Activated CD8-positive, alpha-beta T cell treated with anti-CD3 and anti-CD28 coated beads for 36 hours (primary cell): ENCODE results near the gene PRR9. TPM values are rescaled to one million over a fixed set of nuclear protein-coding genes. Genes with fewer than 3 reads are reported as not detected.

ENCODE experiments used
- ATAC-seq: fragments of 200-7000 bp; cut with Tn5 transposase; one replicate; pipeline ENCODE4 v1.10.0; 2021; ENCODE audit warnings: mild to moderate bottlenecking, moderate library complexity
- CTCF ChIA-PET: fragments of 350-600 bp; sonication (Branson Sonifier 250); formaldehyde crosslinking; loops from one replicate; lab custom pipeline; 2021; ENCODE audit warnings: antibody characterized with exemption; lab: Charles Lee
- POLR2A ChIA-PET: fragments of 350-600 bp; sonication (Branson Sonifier 250); formaldehyde crosslinking; loops from one replicate; lab custom pipeline; 2021; ENCODE audit warnings: antibody characterized with exemption; lab: Charles Lee
- DNase-seq: peaks from one replicate; pipeline ENCODE4 v3.0.0-alpha.2; 2020
- H3K27ac Mint-ChIP-seq: one replicate; pipeline ENCODE4 v1.8.0; 2021; ENCODE audit warnings: mild to moderate bottlenecking, mixed read lengths
- H3K27me3 Mint-ChIP-seq: one replicate; pipeline ENCODE4 v1.8.0; 2021; ENCODE audit warnings: mixed read lengths
- H3K36me3 Mint-ChIP-seq: one replicate; pipeline ENCODE4 v1.8.0; 2021; ENCODE audit warnings: low read depth, mixed read lengths
- H3K4me1 Mint-ChIP-seq: one replicate; pipeline ENCODE4 v1.8.0; 2021; ENCODE audit warnings: low read depth, mixed read lengths
- H3K4me3 Mint-ChIP-seq: one replicate; pipeline ENCODE4 v1.8.0; 2021; ENCODE audit warnings: mild to moderate bottlenecking, moderate library complexity, mixed read lengths
- H3K9me3 Mint-ChIP-seq: one replicate; pipeline ENCODE4 v1.8.0; 2021; ENCODE audit warnings: mixed read lengths
- CTCF ChIP-seq: fragments of 200-600 bp; IDR thresholded peaks from one replicate; pipeline ENCODE4 v1.8.0; 2022; ENCODE audit warnings: antibody characterized with exemption, mild to moderate bottlenecking
- intact Hi-C: fragments of 100-400 bp; cut with micrococcal nuclease; formaldehyde crosslinking; loops from one replicate; pipeline ENCODE4 v1.10.0; 2022
- total RNA-seq, 2 experiments: library from RNA; stranded (reverse); gene quantifications; one replicate each; pipeline ENCODE4 v1.2.3, GENCODE V29; 2021

The PRR9 gene
- total RNA-seq, 2 experiments from 2014 or later, result not detected

GRCh38 chr1:153260585-153261280, 43.3 kb downstream of the PRR9 start:
- Mint-ChIP-seq H3K4me1 (peaks cover 22% of the 10 kb centered on the region), H3K4me3 (peak overlapping the region; percentile 24), H3K27ac (no peak overlapping the region), H3K36me3 (no peaks in the 10 kb centered on the region), H3K27me3 (peaks cover 48% of the 10 kb centered on the region), H3K9me3 (no peaks in the 10 kb centered on the region)
- POLR2A ChIA-PET, result interaction anchor here (0.9 kb wide), 1 partner anchor 14 kb away, joined by 3 read pairs; no protein-coding TSS in a partner anchor
- no peak for ATAC-seq
- TF ChIP-seq CTCF, result no peak
- peak; percentile 40 for DNase-seq
- intact Hi-C loops, result no loop called here
- CTCF ChIA-PET, result no interaction called here

GRCh38 chr1:153261281-153262069, 44.1 kb downstream of the PRR9 start:
- H3K27ac Mint-ChIP-seq, result no peak overlapping the region
- intact Hi-C loops, result no loop called here

GRCh38 chr1:153262070-153262366, 44.6 kb downstream of the PRR9 start:
- no peak overlapping the region for H3K27ac Mint-ChIP-seq
- H3K4me1 Mint-ChIP-seq, result peaks cover 22% of the 10 kb centered on the region
- intact Hi-C loops, result no loop called here
- no peak for TF ChIP-seq CTCF
- no peaks in the 10 kb centered on the region for H3K9me3 Mint-ChIP-seq
- no peaks in the 10 kb centered on the region for H3K36me3 Mint-ChIP-seq
- peaks cover 57% of the 10 kb centered on the region for H3K27me3 Mint-ChIP-seq
- POLR2A ChIA-PET, result no interaction called here
- ATAC-seq (no peak), DNase-seq (no peak)
- H3K4me3 Mint-ChIP-seq, result peak overlapping the region; percentile 46
- CTCF ChIA-PET, result interaction anchor here (1.1 to 1.2 kb wide), 2 partner anchors 9 to 13 kb away, joined by 4 to 6 read pairs; no protein-coding TSS in a partner anchor

More at GRCh38 chr1:153261281-153262069, 44.1 kb downstream of the PRR9 start:
- DNase-seq (peak; percentile 17), ATAC-seq (no peak)
- CTCF ChIA-PET, result interaction anchor here (1.2 kb wide), 1 partner anchor 13 kb away, joined by 6 read pairs; no protein-coding TSS in a partner anchor
- H3K27me3 Mint-ChIP-seq, result peaks cover 52% of the 10 kb centered on the region
- H3K9me3 Mint-ChIP-seq, result no peaks in the 10 kb centered on the region
- no peak for TF ChIP-seq CTCF
- H3K4me3 Mint-ChIP-seq, result peak overlapping the region; percentile 46
- no peaks in the 10 kb centered on the region for H3K36me3 Mint-ChIP-seq
- H3K4me1 Mint-ChIP-seq, result peaks cover 22% of the 10 kb centered on the region
- POLR2A ChIA-PET, result no interaction called here

- intact Hi-C loops, result no loop called here
- POLR2A ChIA-PET, result no interaction called here
Observed at GRCh38 chr1:153262462-153263157, 45.2 kb downstream of the PRR9 start.

More at GRCh38 chr1:153262462-153263157, 45.2 kb downstream of the PRR9 start:
- CTCF ChIA-PET, result interaction anchor here (1.1 to 1.4 kb wide), 4 partner anchors 9 to 90 kb away, joined by 3 to 6 read pairs (median 4); no protein-coding TSS in a partner anchor
- no peaks in the 10 kb centered on the region for H3K9me3 Mint-ChIP-seq
- H3K27ac Mint-ChIP-seq, result no peak overlapping the region
- no peaks in the 10 kb centered on the region for H3K36me3 Mint-ChIP-seq
- ATAC-seq, result no peak
- H3K4me1 Mint-ChIP-seq, result peaks cover 22% of the 10 kb centered on the region
- DNase-seq, result no peak
- no peak for TF ChIP-seq CTCF
- H3K4me3 Mint-ChIP-seq, result no peak overlapping the region
- peaks cover 61% of the 10 kb centered on the region for H3K27me3 Mint-ChIP-seq
